BJ (cell line): ENCODE measurements around the gene GNG11. TPM values are rescaled to one million over a fixed set of nuclear protein-coding genes. Genes with fewer than 3 reads are reported as not detected.

Source experiments
- CTCF ChIA-PET: fragments of 350-600 bp; formaldehyde crosslinking; extraction: SDS; loops from one replicate; lab custom pipeline; 2021; ENCODE audit warnings: antibody characterized with exemption, inconsistent platforms; lab: Yijun Ruan, JAX
- POLR2A ChIA-PET: fragments of 300-600 bp; sonication (Branson Sonifier 250); formaldehyde crosslinking; extraction: SDS; loops from one replicate; lab custom pipeline; 2021; ENCODE audit warnings: antibody characterized with exemption; lab: Charles Lee
- DNase-seq: peaks from one replicate; pipeline ENCODE4 v3.0.0-alpha.2; 2011; ENCODE audit warnings: low read depth
- H3K27me3 ChIP-seq: 2 replicates; pipeline ENCODE4 v1.6.0; 2011; ENCODE audit warnings: low read length; ENCODE audit not compliant: control insufficient read depth, insufficient read depth
- H3K36me3 ChIP-seq: 2 replicates; pipeline ENCODE4 v1.5.1; 2011; ENCODE audit warnings: low read length; ENCODE audit not compliant: control insufficient read depth, insufficient read depth
- H3K4me3 ChIP-seq: 2 replicates; pipeline ENCODE4 v1.5.1; 2011; ENCODE audit warnings: low read depth, mild to moderate bottlenecking, control low read depth, low read length
- CTCF ChIP-seq: IDR thresholded peaks from 2 replicates; pipeline ENCODE4 v1.5.1; 2011; ENCODE audit warnings: low read depth, mild to moderate bottlenecking, control low read depth, inconsistent platforms, low read length, moderate library complexity; ENCODE audit not compliant: insufficient read depth
- polyA plus RNA-seq: library from polyadenylated mRNA; depleted of rRNA; stranded (reverse); fragments of >200 nt; gene quantifications from 2 replicates; pipeline ENCODE4 v1.2.3, GENCODE V29; 2011

The GNG11 gene
- polyA plus RNA-seq, 1 experiment: 9.3 TPM

DNA sequence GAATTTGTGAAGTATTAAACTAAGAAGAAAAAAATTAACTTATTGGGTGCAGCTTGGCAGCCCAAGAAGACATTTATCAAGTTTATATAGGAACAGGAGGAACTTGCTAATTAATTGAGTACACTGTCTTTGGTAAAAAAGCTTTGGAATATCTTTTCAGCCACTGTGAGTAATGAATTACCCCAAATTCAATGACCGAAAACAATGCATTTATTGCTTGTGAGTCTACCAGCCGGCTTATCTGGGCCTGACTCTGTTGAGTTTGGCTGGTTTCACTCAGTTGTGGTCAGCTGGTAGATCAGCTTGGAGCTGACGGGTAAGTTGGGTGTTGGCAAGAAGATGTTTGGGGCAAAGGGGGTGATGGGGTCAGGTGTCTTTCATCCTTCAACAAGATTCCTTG, 11.6 kb downstream of the GNG11 start:
- no peaks in the 10 kb centered on the region for H3K27me3 ChIP-seq
- CTCF ChIA-PET: no interaction called here
- H3K36me3 ChIP-seq: no peaks in the 10 kb centered on the region
- H3K4me3 ChIP-seq: no peak overlapping the region
- POLR2A ChIA-PET: no interaction called here
- no peak for TF ChIP-seq CTCF
- no peak for DNase-seq

- CTCF ChIA-PET: interaction anchor here (0.6 to 1.2 kb wide), 2 partner anchors 49 to 427 kb away, joined by 3 read pairs; no protein-coding TSS in a partner anchor
- no peaks in the 10 kb centered on the region for H3K36me3 ChIP-seq
- H3K27me3 ChIP-seq: no peaks in the 10 kb centered on the region
- no peak overlapping the region for H3K4me3 ChIP-seq
- TF ChIP-seq CTCF: no peak
- DNase-seq: no peak
- POLR2A ChIA-PET: no interaction called here
Measured at GRCh38 chr7:93935102-93935501, 13.6 kb downstream of the GNG11 start.

- Histone ChIP-seq H3K36me3 (no peaks in the 10 kb centered on the region), H3K27me3 (no peaks in the 10 kb centered on the region), H3K4me3 (no peak overlapping the region)
- no peak for TF ChIP-seq CTCF
- no peak for DNase-seq
- ChIA-PET CTCF (no interaction called here), POLR2A (no interaction called here)
Measured at GRCh38 chr7:93937818-93938217, 16.3 kb downstream of the GNG11 start.

- POLR2A ChIA-PET: no interaction called here
- no peak for TF ChIP-seq CTCF
- no peak overlapping the region for H3K4me3 ChIP-seq
- H3K27me3 ChIP-seq: no peaks in the 10 kb centered on the region
- no peaks in the 10 kb centered on the region for H3K36me3 ChIP-seq
- DNase-seq: no peak
- CTCF ChIA-PET: interaction anchor here (1.0 kb wide), 1 partner anchor 10 kb away, joined by 3 read pairs; no protein-coding TSS in a partner anchor
Measured at GRCh38 chr7:93938293-93938692, 16.8 kb downstream of the GNG11 start.

GRCh38 chr7:93941945-93942344, 20.4 kb downstream of the GNG11 start:
- no peak for TF ChIP-seq CTCF
- H3K36me3 ChIP-seq: no peaks in the 10 kb centered on the region
- ChIA-PET CTCF (interaction anchor here (1.0 kb wide), 3 partner anchors 10 to 40 kb away, joined by 3 to 6 read pairs (median 4); partner anchors contain the start of gene GNG11), POLR2A (interaction anchor here (0.6 kb wide), 3 partner anchors 177 to 1413 kb away, joined by 4 to 5 read pairs (median 5); partner anchors contain the start of genes PEX1 and RBM48)
- no peak for DNase-seq
- H3K4me3 ChIP-seq: no peak overlapping the region
- no peaks in the 10 kb centered on the region for H3K27me3 ChIP-seq
